Mesenchymal stem cell (in vitro differentiated cells and primary cell): ENCODE data around the gene DIS3L2.

Source experiments
- DNase-seq: peaks from one replicate; pipeline ENCODE4 v3.0.0-alpha.2; 2013
- H2AFZ ChIP-seq: one replicate; pipeline ENCODE4 v1.6.1; 2013; ENCODE audit warnings: low read depth, mild to moderate bottlenecking, control low read depth, inconsistent platforms, low read length, moderate library complexity
- H2AK5ac ChIP-seq: 2 replicates; pipeline ENCODE4 v1.6.1; 2013; ENCODE audit warnings: low read length, moderate library complexity, mild to moderate bottlenecking, inconsistent platforms; ENCODE audit not compliant: severe bottlenecking
- H2BK120ac ChIP-seq: one replicate; pipeline ENCODE4 v1.6.1; 2013; ENCODE audit warnings: low read depth, mild to moderate bottlenecking, inconsistent platforms, low read length, moderate library complexity
- H2BK12ac ChIP-seq, 2 experiments: one replicate each; pipeline ENCODE4 v1.6.1; 2013; ENCODE audit warnings: inconsistent platforms in 2 of 2, low read length in 2 of 2, mild to moderate bottlenecking in 2 of 2, moderate library complexity in 2 of 2, control low read depth in 1 of 2
- H2BK15ac ChIP-seq: one replicate; pipeline ENCODE4 v1.6.1; 2013; ENCODE audit warnings: mild to moderate bottlenecking, low read depth, inconsistent platforms; ENCODE audit not compliant: poor library complexity, severe bottlenecking
- H2BK5ac ChIP-seq: 2 replicates; pipeline ENCODE4 v1.6.1; 2013; ENCODE audit warnings: low read depth, mild to moderate bottlenecking, low read length, control low read depth, inconsistent platforms; ENCODE audit not compliant: poor library complexity, severe bottlenecking
- H3K14ac ChIP-seq, 2 experiments: one replicate each; pipeline ENCODE4 v1.6.1; 2013; ENCODE audit warnings: inconsistent platforms in 2 of 2, low read length in 2 of 2, control low read depth in 1 of 2, mild to moderate bottlenecking in 1 of 2, moderate library complexity in 1 of 2
- H3K18ac ChIP-seq, 2 experiments: one replicate each; pipeline ENCODE4 v1.6.1; 2013; ENCODE audit warnings: inconsistent platforms in 2 of 2, low read length in 2 of 2, control low read depth in 1 of 2, low read depth in 1 of 2, mild to moderate bottlenecking in 1 of 2
- H3K23ac ChIP-seq, 2 experiments: one replicate each; pipeline ENCODE4 v1.6.1; 2013; ENCODE audit warnings: inconsistent platforms in 2 of 2, low read length in 2 of 2, mild to moderate bottlenecking in 2 of 2, moderate library complexity in 2 of 2, control low read depth in 1 of 2
- H3K27ac ChIP-seq: 2 replicates; pipeline ENCODE4 v1.5.1; 2013; ENCODE audit warnings: mild to moderate bottlenecking, moderate library complexity, low read length, control low read depth, inconsistent platforms; ENCODE audit not compliant: poor library complexity, severe bottlenecking
- H3K27me3 ChIP-seq, 2 experiments: 2 replicates each; pipeline versions ENCODE4 v1.6.1 to v1.7.0; 2013; ENCODE audit warnings: low read length in 2 of 2, mild to moderate bottlenecking in 2 of 2, moderate library complexity in 2 of 2, control low read depth in 1 of 2, inconsistent platforms in 1 of 2; ENCODE audit not compliant: control insufficient read depth in 1 of 2, insufficient read depth in 1 of 2
- H3K36me3 ChIP-seq, 2 experiments: 2 replicates each; pipeline versions ENCODE4 v1.6.1 to v1.7.0; 2013; ENCODE audit warnings: low read length in 2 of 2, control low read depth in 1 of 2, inconsistent platforms in 1 of 2, low read depth in 1 of 2, mild to moderate bottlenecking in 1 of 2; ENCODE audit not compliant: insufficient read depth in 2 of 2, control insufficient read depth in 1 of 2
- H3K4ac ChIP-seq, 2 experiments: one replicate each; pipeline ENCODE4 v1.6.1; 2013; ENCODE audit warnings: inconsistent platforms in 2 of 2, low read length in 2 of 2, mild to moderate bottlenecking in 2 of 2, moderate library complexity in 2 of 2, control low read depth in 1 of 2, low read depth in 1 of 2
- H3K4me1 ChIP-seq: 2 replicates; pipeline ENCODE4 v1.6.1; 2013; ENCODE audit warnings: low read depth, low read length, control low read depth; ENCODE audit not compliant: control insufficient read depth, insufficient read depth
- H3K4me2 ChIP-seq: 2 replicates; pipeline ENCODE4 v1.6.1; 2013; ENCODE audit warnings: low read length, mild to moderate bottlenecking, inconsistent platforms; ENCODE audit not compliant: poor library complexity, severe bottlenecking
- H3K4me3 ChIP-seq, 2 experiments: 2 replicates each; pipeline versions ENCODE4 v1.5.1 to v1.7.0; 2013; ENCODE audit warnings: low read length in 2 of 2, mild to moderate bottlenecking in 2 of 2, control low read depth in 1 of 2, low read depth in 1 of 2; ENCODE audit not compliant: insufficient read depth in 1 of 2
- H3K79me1 ChIP-seq: replicated peaks from 2 replicates; pipeline ENCODE4 v1.6.1; 2013; ENCODE audit warnings: mild to moderate bottlenecking, control low read depth, low read length, inconsistent platforms; ENCODE audit not compliant: poor library complexity, severe bottlenecking
- H3K9ac ChIP-seq: 2 replicates; pipeline ENCODE4 v1.7.0; 2013; ENCODE audit warnings: mild to moderate bottlenecking, low read length, moderate library complexity
- H3K9me3 ChIP-seq: 2 replicates; pipeline ENCODE4 v1.7.0; 2013; ENCODE audit warnings: mild to moderate bottlenecking, low read length; ENCODE audit not compliant: control insufficient read depth
- H4K8ac ChIP-seq: one replicate; pipeline ENCODE4 v1.6.1; 2013; ENCODE audit warnings: inconsistent platforms, mild to moderate bottlenecking, low read length, moderate library complexity
- H4K91ac ChIP-seq: one replicate; pipeline ENCODE4 v1.6.1; 2013; ENCODE audit warnings: mild to moderate bottlenecking, low read length, inconsistent platforms
- WGBS: methylation state at CpG from one replicate; pipeline ENCODE4 v1.1.7; 2013; ENCODE audit warnings: mixed read lengths; 5-methylcytosine and 5-hydroxymethylcytosine counted together

DIS3L2 gene

DNA sequence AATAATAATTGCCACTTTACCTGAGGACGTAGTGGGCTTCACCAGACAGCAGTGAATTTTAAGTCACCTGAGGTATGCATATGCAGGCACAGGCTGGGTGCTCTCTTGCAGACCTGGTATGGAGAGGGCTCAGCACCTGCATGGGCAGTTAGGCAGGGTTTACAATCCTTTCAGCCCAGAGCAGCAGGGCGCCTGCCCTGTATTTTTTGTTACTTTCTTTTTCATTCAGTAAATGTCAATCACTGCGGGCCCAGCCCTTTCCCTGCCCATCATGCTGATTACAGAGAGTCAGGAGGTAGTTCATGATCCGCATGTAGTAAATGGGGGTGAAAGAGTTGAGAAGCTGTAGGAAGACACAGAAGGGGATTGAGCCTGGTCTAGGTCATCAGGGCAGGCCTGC lies 270.0 kb downstream of the DIS3L2 start:
- DNase-seq = no peak
- Histone ChIP-seq H2BK120ac (no peak overlapping the region), H3K4me3 (no peak overlapping the region), H3K18ac (no peak overlapping the region), H3K36me3 (no peaks in the 10 kb centered on the region), H3K23ac (no peak overlapping the region), H3K9me3 (no peaks in the 10 kb centered on the region), H2BK15ac (no peak overlapping the region), H3K27me3 (no peaks in the 10 kb centered on the region), H2AK5ac (no peak overlapping the region), H3K9ac (no peak overlapping the region), H2BK5ac (no peak overlapping the region), H4K8ac (no peak overlapping the region), H3K4ac (no peak overlapping the region), H3K4me2 (no peak overlapping the region), H2AFZ (no peak overlapping the region), H3K27ac (no peak overlapping the region), H3K79me1 (peaks cover 28% of the 10 kb centered on the region), H3K4me1 (peaks cover 7% of the 10 kb centered on the region), H2BK12ac (no peak overlapping the region), H3K14ac (no peak overlapping the region), H4K91ac (no peak overlapping the region)
- WGBS = 97% methylated on average over 4 of the region's 4 CpGs

DNA sequence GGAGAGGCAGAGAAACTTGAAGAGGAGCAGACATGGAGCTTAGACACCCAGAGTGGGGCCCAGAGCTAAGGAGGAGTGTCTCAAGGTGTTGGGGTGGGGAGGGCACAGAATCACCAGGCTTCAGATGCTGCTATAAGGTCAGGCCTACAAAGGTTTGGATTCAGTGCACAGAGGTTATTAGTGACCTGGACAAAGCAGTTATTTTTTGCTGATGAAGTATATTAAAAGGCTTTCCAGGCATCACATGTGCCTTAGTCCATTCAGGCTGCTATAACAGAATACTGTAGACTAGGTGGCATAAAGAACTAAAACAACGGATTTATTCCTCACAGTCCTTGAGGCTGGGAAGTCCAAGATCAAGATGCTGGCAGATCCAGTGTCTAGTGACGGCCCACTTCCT lies 271.4 kb downstream of the DIS3L2 start:
- H3K79me1 ChIP-seq = peaks cover 28% of the 10 kb centered on the region
- H3K27ac ChIP-seq = no peak overlapping the region
- no peak overlapping the region for H2BK15ac ChIP-seq
- no peak overlapping the region for H2BK5ac ChIP-seq
- no peak overlapping the region for H3K14ac ChIP-seq
- H3K4me3 ChIP-seq = no peak overlapping the region
- DNase-seq = no peak
- no peak overlapping the region for H2BK12ac ChIP-seq
- no peak overlapping the region for H3K18ac ChIP-seq
- no peak overlapping the region for H4K8ac ChIP-seq
- no peak overlapping the region for H2AFZ ChIP-seq
- H3K4me1 ChIP-seq = peaks cover 7% of the 10 kb centered on the region
- H3K4me2 ChIP-seq = no peak overlapping the region
- no peak overlapping the region for H3K23ac ChIP-seq
- H3K36me3 ChIP-seq = no peaks in the 10 kb centered on the region
- H3K4ac ChIP-seq = no peak overlapping the region
- H3K9ac ChIP-seq = no peak overlapping the region
- no peaks in the 10 kb centered on the region for H3K27me3 ChIP-seq
- 99% methylated on average over 2 of the region's 2 CpGs for WGBS
- H2BK120ac ChIP-seq = no peak overlapping the region
- no peaks in the 10 kb centered on the region for H3K9me3 ChIP-seq
- no peak overlapping the region for H4K91ac ChIP-seq
- H2AK5ac ChIP-seq = no peak overlapping the region

DNA sequence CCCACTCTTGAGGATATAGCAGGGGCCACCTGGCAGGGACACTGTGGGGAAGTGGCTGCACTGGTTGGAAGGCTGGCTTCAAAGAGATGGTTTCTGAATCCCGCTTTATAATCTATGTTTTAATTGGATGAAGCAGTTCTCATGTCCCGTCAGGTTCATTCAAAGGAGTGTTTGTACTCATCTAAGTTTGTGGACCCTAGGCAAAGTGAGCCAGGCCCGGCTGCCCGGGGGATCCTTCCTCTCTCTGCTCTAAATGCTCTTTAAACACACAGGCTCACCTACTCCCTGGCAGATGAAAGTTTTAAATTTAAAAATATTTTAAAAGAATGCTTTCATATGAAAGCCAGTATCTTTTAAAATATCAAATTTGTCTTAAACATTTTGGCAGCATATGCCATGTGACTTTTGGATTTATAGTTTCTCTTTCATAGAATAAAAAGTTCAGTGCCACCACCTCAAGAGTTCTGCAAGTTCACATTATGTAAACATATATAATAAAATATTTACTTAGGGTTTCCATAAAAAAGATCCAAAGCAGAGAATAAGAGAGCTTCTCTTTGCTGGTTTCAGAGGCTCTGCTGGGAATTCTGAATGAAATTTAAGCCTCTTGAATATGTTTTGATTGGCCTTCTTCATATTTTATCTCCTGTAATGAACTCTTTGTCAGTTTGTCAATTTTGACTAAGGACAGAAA lies 273.6 kb downstream of the DIS3L2 start:
- Histone ChIP-seq H2BK12ac (no peak overlapping the region), H2AK5ac (no peak overlapping the region), H4K91ac (no peak overlapping the region), H3K36me3 (peaks cover 6 to 17% of the 10 kb centered on the region in 2 experiments), H2BK15ac (no peak overlapping the region), H3K27me3 (no peaks in the 10 kb centered on the region), H3K9me3 (no peaks in the 10 kb centered on the region), H3K18ac (no peak overlapping the region), H3K23ac (no peak overlapping the region), H3K9ac (no peak overlapping the region), H3K14ac (no peak overlapping the region), H2AFZ (no peak overlapping the region), H3K79me1 (peaks cover 26% of the 10 kb centered on the region), H3K4me3 (no peak overlapping the region), H3K27ac (no peak overlapping the region), H3K4me2 (no peak overlapping the region), H3K4ac (no peak overlapping the region), H3K4me1 (peaks cover 3% of the 10 kb centered on the region), H2BK5ac (no peak overlapping the region), H4K8ac (no peak overlapping the region), H2BK120ac (no peak overlapping the region)
- no peak for DNase-seq
- WGBS = 92% methylated on average over 2 of the region's 4 CpGs

DNA sequence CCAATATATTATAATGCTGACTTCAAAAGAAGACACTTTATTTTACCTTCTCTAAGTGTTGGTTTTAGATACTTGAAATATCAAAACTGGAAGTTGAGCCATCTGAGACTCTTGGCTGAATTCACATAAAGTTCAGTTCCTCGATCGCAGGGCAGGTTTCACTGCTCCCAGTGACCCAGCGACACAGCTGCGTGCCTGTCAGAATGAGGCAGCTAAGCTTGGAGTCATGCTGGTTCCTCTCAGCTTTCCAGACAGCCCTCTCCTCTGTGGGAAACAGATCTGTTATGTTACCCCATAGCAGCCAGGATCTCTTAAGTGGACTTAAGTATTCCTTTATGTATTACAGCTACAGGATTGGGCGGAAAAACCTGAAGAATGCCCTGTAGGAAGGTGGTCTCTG lies 274.2 kb downstream of the DIS3L2 start:
- H3K36me3 ChIP-seq = peaks cover 10 to 21% of the 10 kb centered on the region in 2 experiments
- no peak overlapping the region for H3K14ac ChIP-seq
- H3K9ac ChIP-seq = no peak overlapping the region
- H2BK12ac ChIP-seq = no peak overlapping the region
- no peak overlapping the region for H2AFZ ChIP-seq
- no peak overlapping the region for H3K4me2 ChIP-seq
- H3K23ac ChIP-seq = no peak overlapping the region
- no peak overlapping the region for H3K4ac ChIP-seq
- DNase-seq = peak; percentile 31
- H3K9me3 ChIP-seq = no peaks in the 10 kb centered on the region
- WGBS = 91% methylated on average over 5 of the region's 5 CpGs
- peaks cover 2% of the 10 kb centered on the region for H3K4me1 ChIP-seq
- H2AK5ac ChIP-seq = no peak overlapping the region
- H2BK120ac ChIP-seq = no peak overlapping the region
- no peak overlapping the region for H4K91ac ChIP-seq
- peaks cover 24% of the 10 kb centered on the region for H3K79me1 ChIP-seq
- H4K8ac ChIP-seq = no peak overlapping the region
- H2BK5ac ChIP-seq = no peak overlapping the region
- no peaks in the 10 kb centered on the region for H3K27me3 ChIP-seq
- H3K27ac ChIP-seq = no peak overlapping the region
- no peak overlapping the region for H3K18ac ChIP-seq
- no peak overlapping the region for H2BK15ac ChIP-seq
- no peak overlapping the region for H3K4me3 ChIP-seq
